Aorta (tissue), 5 donors: ENCODE results near the gene EHF. TPM values are rescaled to one million over a fixed set of nuclear protein-coding genes. Genes with fewer than 3 reads are reported as not detected.

Experiments
- ATAC-seq: fragments of 200-7000 bp; cut with Tn5 transposase; one replicate; pipeline ENCODE4 v1.9.1; 2022; ENCODE audit warnings: moderate library complexity; ENCODE audit not compliant: low FRiP score
- DNase-seq, 2 donors: peaks; one replicate each; pipeline ENCODE4 v3.0.0-alpha.2; 2020
- H3K27ac ChIP-seq, 2 donors: one replicate each; pipeline ENCODE4 v1.5.1; 2013; ENCODE audit warnings: low read length in 2 of 2, mild to moderate bottlenecking in 2 of 2, moderate library complexity in 2 of 2, control low read depth in 1 of 2, inconsistent platforms in 1 of 2, low read depth in 1 of 2
- H3K27me3 ChIP-seq, 2 donors: one replicate each; pipeline ENCODE4 v1.6.1; 2013; ENCODE audit warnings: control low read depth in 1 of 2, low read length in 1 of 2, mild to moderate bottlenecking in 1 of 2, moderate library complexity in 1 of 2; ENCODE audit not compliant: insufficient read depth in 2 of 2, control insufficient read depth in 1 of 2
- H3K36me3 ChIP-seq, 2 donors: one replicate each; pipeline ENCODE4 v1.6.1; 2013; ENCODE audit warnings: control low read depth in 1 of 2, low read length in 1 of 2, mild to moderate bottlenecking in 1 of 2; ENCODE audit not compliant: insufficient read depth in 2 of 2, control insufficient read depth in 1 of 2
- H3K4me1 ChIP-seq, 2 donors: one replicate each; pipeline ENCODE4 v1.6.1; 2013; ENCODE audit warnings: low read length in 2 of 2, control low read depth in 1 of 2, mild to moderate bottlenecking in 1 of 2, moderate library complexity in 1 of 2; ENCODE audit not compliant: insufficient read depth in 2 of 2, control insufficient read depth in 1 of 2
- H3K4me3 ChIP-seq, 2 donors: one replicate each; pipeline ENCODE4 v1.5.1; 2013; ENCODE audit warnings: low read length in 2 of 2, control low read depth in 1 of 2, mild to moderate bottlenecking in 1 of 2
- H3K9me3 ChIP-seq: one replicate; pipeline ENCODE4 v1.6.1; 2013; ENCODE audit warnings: mild to moderate bottlenecking, low read length; ENCODE audit not compliant: control insufficient read depth
- WGBS, 2 donors: extraction: QIAGEN DNeasy Blood & Tissue Kit; methylation state at CpG; one replicate each; pipeline ENCODE4 v1.1.7; 2013; 5-methylcytosine and 5-hydroxymethylcytosine counted together
- intact Hi-C, 2 donors: fragments of 100-400 bp; cut with DNase I; formaldehyde crosslinking; loops; one replicate each; pipeline versions ENCODE4 v1.14.2 to v1.15.0; 2022
- polyA plus RNA-seq, 2 donors: library from polyadenylated mRNA; stranded (reverse); fragments of 200-250 nt; gene quantifications; one replicate each; pipeline ENCODE4 v1.2.3, GENCODE V29; 2013
- total RNA-seq, 2 donors: library from RNA; stranded (reverse); fragmentation: NEBNext Ultra II Directional; extraction: Animal tissue kit (Norgen Biotek cat#: 25700); gene quantifications; one replicate each; pipeline ENCODE4 v1.2.1, GENCODE V29; 2021
- donor health status: healthy with polysubstance abuse.
- donor health status: Bipolar disorder and iron deficiency.
- donor health status: DM: no; HTN: no; CAD: no.
- donor health status: DM: no; HTN: no; CAD: no.
- donor health status: DM: yes; HTN: yes; CAD: no.

The EHF gene
- total and polyA plus RNA-seq, 4 donors, result 0.36 to 8.5 (median 0.75) TPM; not detected in 1

- intact Hi-C loops, result no loop called here
- no peaks in the 10 kb centered on the region for H3K27me3 ChIP-seq
- H3K27ac ChIP-seq, result no peak overlapping the region
- no peak overlapping the region for H3K4me3 ChIP-seq
- no peaks in the 10 kb centered on the region for H3K36me3 ChIP-seq
- ATAC-seq, result no peak
- 53 to 56% methylated on average over 2 of the region's 2 CpGs for WGBS, 2 donors
- no peaks in the 10 kb centered on the region for H3K4me1 ChIP-seq
- no peaks in the 10 kb centered on the region for H3K9me3 ChIP-seq
- DNase-seq, result no peak
These were observed 28.7 kb downstream of the EHF start for GRCh38 chr11:34649597-34649996.

- H3K36me3 ChIP-seq, result no peaks in the 10 kb centered on the region
- intact Hi-C loops, result loop anchor here in 1 of 2 donors (10.0 kb wide), 1 partner anchor 194 kb away; no protein-coding TSS in a partner anchor
- no peak overlapping the region for H3K4me3 ChIP-seq
- no peak for DNase-seq
- no peaks in the 10 kb centered on the region for H3K27me3 ChIP-seq
- ATAC-seq, result no peak
- H3K4me1 ChIP-seq, result no peaks in the 10 kb centered on the region
- H3K27ac ChIP-seq, result no peak overlapping the region
- WGBS, 2 donors, result 25 to 45% methylated on average over 6 of the region's 6 CpGs
- no peaks in the 10 kb centered on the region for H3K9me3 ChIP-seq
These were observed 29.6 kb downstream of the EHF start for GRCh38 chr11:34650528-34650927.

- Histone ChIP-seq H3K4me3 (no peak overlapping the region), H3K27me3 (no peaks in the 10 kb centered on the region), H3K4me1 (no peaks in the 10 kb centered on the region), H3K9me3 (no peaks in the 10 kb centered on the region), H3K27ac (no peak overlapping the region), H3K36me3 (no peaks in the 10 kb centered on the region)
- DNase-seq (no peak), ATAC-seq (no peak)
- 52 to 57% methylated on average over 3 of the region's 3 CpGs for WGBS, 2 donors
- intact Hi-C loops, result loop anchor here in 1 of 2 donors (10.0 kb wide), 1 partner anchor 193 kb away; no protein-coding TSS in a partner anchor
These were observed 30.7 kb downstream of the EHF start for GRCh38 chr11:34651551-34651950.

- WGBS, 2 donors, result 74 to 78% methylated on average over 6 of the region's 6 CpGs
- Histone ChIP-seq H3K27ac (no peak overlapping the region), H3K4me1 (no peaks in the 10 kb centered on the region), H3K36me3 (no peaks in the 10 kb centered on the region), H3K27me3 (no peaks in the 10 kb centered on the region), H3K9me3 (no peaks in the 10 kb centered on the region), H3K4me3 (no peak overlapping the region)
- ATAC-seq (no peak), DNase-seq (no peak)
- intact Hi-C loops, result loop anchor here in 1 of 2 donors (10.0 kb wide), 1 partner anchor 192 kb away; no protein-coding TSS in a partner anchor
These were observed 31.5 kb downstream of the EHF start for GRCh38 chr11:34652191-34652973.

- Histone ChIP-seq H3K4me3 (no peak overlapping the region), H3K27ac (no peak overlapping the region), H3K4me1 (no peaks in the 10 kb centered on the region), H3K27me3 (no peaks in the 10 kb centered on the region), H3K36me3 (no peaks in the 10 kb centered on the region), H3K9me3 (no peaks in the 10 kb centered on the region)
- ATAC-seq, result no peak
- no peak for DNase-seq
- WGBS, 2 donors, result 73 to 89% methylated on average over 3 of the region's 3 CpGs
- intact Hi-C loops, result loop anchor here in 1 of 2 donors (10.0 kb wide), 1 partner anchor 192 kb away; no protein-coding TSS in a partner anchor
These were observed 32.1 kb downstream of the EHF start for GRCh38 chr11:34653031-34653430.

DNA sequence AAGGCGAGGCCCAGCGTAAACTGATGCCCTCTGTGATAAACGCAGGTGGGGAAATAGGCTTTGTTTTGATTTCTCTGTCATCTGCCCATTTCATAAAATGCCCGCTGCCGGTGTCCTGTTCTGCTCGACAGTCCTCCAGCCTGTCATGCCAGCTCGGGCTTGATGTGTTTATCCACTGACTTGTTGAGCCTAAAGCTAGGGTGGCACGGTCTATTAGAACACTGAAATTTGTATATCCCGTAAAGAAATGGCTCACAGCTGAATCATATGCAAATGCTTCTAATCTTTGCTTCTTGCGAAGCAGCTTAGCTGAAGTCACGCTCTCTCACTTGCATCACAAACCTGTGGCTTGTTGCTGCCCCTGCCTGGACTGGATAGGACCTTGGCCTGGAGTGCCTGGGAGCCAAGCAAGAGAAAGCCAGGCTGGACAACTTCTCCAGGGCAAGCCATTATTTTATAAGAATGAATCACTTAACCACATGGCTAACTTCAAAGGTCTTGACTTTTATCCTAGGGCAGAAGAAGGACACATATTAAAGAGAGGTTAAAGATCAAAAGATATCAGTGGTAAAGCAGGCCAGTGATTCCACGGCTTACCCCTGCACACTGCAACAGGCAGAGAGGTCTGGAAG, 33.1 kb downstream of the EHF start:
- Histone ChIP-seq H3K4me1 (no peaks in the 10 kb centered on the region), H3K36me3 (no peaks in the 10 kb centered on the region), H3K27ac (no peak overlapping the region), H3K9me3 (no peaks in the 10 kb centered on the region), H3K27me3 (no peaks in the 10 kb centered on the region), H3K4me3 (no peak overlapping the region)
- ATAC-seq (no peak), DNase-seq (no peak)
- WGBS, 2 donors, result 81 to 83% methylated on average over 12 of the region's 12 CpGs
- intact Hi-C loops, result loop anchor here in 1 of 2 donors (10.0 kb wide), 1 partner anchor 191 kb away; no protein-coding TSS in a partner anchor

GRCh38 chr11:34654483-34655334, 33.8 kb downstream of the EHF start:
- intact Hi-C loops, result loop anchor here in 1 of 2 donors (10.0 kb wide), 1 partner anchor 190 kb away; no protein-coding TSS in a partner anchor
- DNase-seq, result no peak
- H3K9me3 ChIP-seq, result no peaks in the 10 kb centered on the region
- no peak for ATAC-seq
- no peaks in the 10 kb centered on the region for H3K27me3 ChIP-seq
- H3K4me1 ChIP-seq, result no peaks in the 10 kb centered on the region
- no peaks in the 10 kb centered on the region for H3K36me3 ChIP-seq
- 40 to 47% methylated on average over 9 of the region's 9 CpGs for WGBS, 2 donors
- H3K4me3 ChIP-seq, result no peak overlapping the region
- H3K27ac ChIP-seq, result no peak overlapping the region

GRCh38 chr11:34655335-34656008, 34.6 kb downstream of the EHF start:
- Histone ChIP-seq H3K9me3 (no peaks in the 10 kb centered on the region), H3K4me1 (no peaks in the 10 kb centered on the region), H3K27me3 (no peaks in the 10 kb centered on the region), H3K4me3 (no peak overlapping the region), H3K27ac (no peak overlapping the region), H3K36me3 (no peaks in the 10 kb centered on the region)
- DNase-seq (no peak), ATAC-seq (no peak)
- 55 to 57% methylated on average over 2 of the region's 2 CpGs for WGBS, 2 donors
- intact Hi-C loops, result loop anchor here in 1 of 2 donors (10.0 kb wide), 1 partner anchor 189 kb away; no protein-coding TSS in a partner anchor
